Neural cell (in vitro differentiated cells): Measurements from ENCODE around the gene SH3GLB2.

Experiments
- CTCF ChIP-seq: fragments of 450-650 bp; IDR thresholded peaks from 2 replicates; pipeline ENCODE4 v1.5.1; 2014; ENCODE audit warnings: antibody characterized with exemption, mild to moderate bottlenecking, moderate library complexity; ENCODE audit not compliant: poor library complexity, severe bottlenecking
- MXI1 ChIP-seq: fragments of 450-650 bp; conservative IDR thresholded peaks from 2 replicates; pipeline ENCODE4 v1.6.1; 2014; ENCODE audit warnings: antibody characterized with exemption, mild to moderate bottlenecking; ENCODE audit not compliant: poor library complexity, severe bottlenecking
- POLR2AphosphoS5 ChIP-seq: IDR thresholded peaks from 2 replicates; pipeline ENCODE4 v1.6.1; 2012
- RAD21 ChIP-seq: fragments of 450-650 bp; conservative IDR thresholded peaks from 2 replicates; pipeline ENCODE4 v1.6.1; 2014; ENCODE audit warnings: antibody characterized with exemption, mild to moderate bottlenecking, moderate library complexity

DNA sequence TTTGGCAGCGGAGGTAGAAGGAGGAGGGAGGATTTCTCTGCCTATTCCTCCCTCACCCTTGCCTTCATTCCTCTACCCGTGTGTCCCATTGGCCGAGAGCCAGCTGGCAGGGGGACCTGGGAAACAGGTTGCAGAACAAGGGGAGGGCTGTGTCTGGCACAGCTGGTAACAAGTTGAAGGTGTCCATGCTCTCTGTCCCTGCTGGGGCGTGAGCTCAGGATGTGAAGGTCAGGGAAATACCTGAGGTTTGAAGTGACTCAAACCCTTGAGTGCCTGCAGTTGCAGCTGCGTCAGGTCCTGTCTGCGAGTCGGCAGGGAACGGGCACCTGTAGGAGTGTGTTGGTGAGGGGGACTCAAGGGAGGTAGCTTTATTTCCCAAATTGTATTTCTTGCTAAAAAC, 24.5 kb upstream of the SH3GLB2 start:
- TF ChIP-seq CTCF (no peak), POLR2AphosphoS5 (no peak), RAD21 (no peak), MXI1 (no peak)
